GM21526 (cell line): Measurements from ENCODE around the gene EMP2.
"Not testable (repeated sequence)": the region's sequence is repeated elsewhere in the genome, so short reads cannot be mapped to it uniquely, and the experiment has no call there.

Experiments
- ATAC-seq: cut with Tn5 transposase; IDR thresholded peaks from one replicate; pipeline ENCODE4 v1.9.1; 2021; ENCODE audit warnings: moderate library complexity; ENCODE audit not compliant: unreplicated experiment, low FRiP score

EMP2 gene

GRCh38 chr16:10579965-10580882 lies at the start of gene EMP2:
Gene EMP2 (minus strand): TSS chr16:10580598. CDS start chr16:10547617, 32,981 bp downstream.
- ATAC-seq: no peak

GRCh38 chr16:10629592-10629963 lies 49.2 kb upstream of the EMP2 start:
- ATAC-seq: no peak

- ATAC-seq: no peak
Measured at GRCh38 chr16:10625595-10626357, 45.4 kb upstream of the EMP2 start.

GRCh38 chr16:10624527-10624926 lies 44.1 kb upstream of the EMP2 start:
- no peak for ATAC-seq

- no peak for ATAC-seq
Measured at GRCh38 chr16:10623059-10623458, 42.7 kb upstream of the EMP2 start.

- no peak for ATAC-seq
Measured at GRCh38 chr16:10622036-10622921, 41.9 kb upstream of the EMP2 start.

- ATAC-seq: not testable (repeated sequence)
Measured at GRCh38 chr16:10621216-10621949, 41.0 kb upstream of the EMP2 start.

GRCh38 chr16:10620120-10620519 lies 39.7 kb upstream of the EMP2 start:
- ATAC-seq: no peak

GRCh38 chr16:10619271-10619849 lies 39.0 kb upstream of the EMP2 start:
- ATAC-seq: no peak

GRCh38 chr16:10618710-10619209 lies 38.4 kb upstream of the EMP2 start:
- no peak for ATAC-seq

GRCh38 chr16:10617662-10618420 lies 37.4 kb upstream of the EMP2 start:
- no peak for ATAC-seq

- ATAC-seq: no peak
Measured at GRCh38 chr16:10616756-10617640, 36.6 kb upstream of the EMP2 start.

- no peak for ATAC-seq
Measured at GRCh38 chr16:10616419-10616755, 36.0 kb upstream of the EMP2 start.

GRCh38 chr16:10614685-10615084 lies 34.3 kb upstream of the EMP2 start:
- no peak for ATAC-seq

- no peak for ATAC-seq
Measured at GRCh38 chr16:10613785-10614485, 33.5 kb upstream of the EMP2 start.

- no peak for ATAC-seq
Measured at GRCh38 chr16:10612649-10613179, 32.3 kb upstream of the EMP2 start.

- no peak for ATAC-seq
Measured at GRCh38 chr16:10611825-10612342, 31.5 kb upstream of the EMP2 start.
